ENCODE data around the gene OS9.
A peak's percentile ranks its signal among the peaks of the same experiment; 100 is the strongest.

GRCh38 chr12:57756406-57757341 lies 62.7 kb downstream of the OS9 start:
- TF ChIP-seq CTCF (conservative IDR thresholded peaks at IDR 0.05) (peak; percentile 61), ZFX (IDR thresholded peaks at IDR 0.05) (no peak)
